ENCODE data around the gene SLC20A1. TPM values are rescaled to one million over a fixed set of nuclear protein-coding genes. Genes with fewer than 3 reads are reported as not detected.

Gene SLC20A1
- total RNA-seq, 4 donors from 2014 or later, result 9.5 to 25.4 (median 20.5) TPM

- TF ChIP-seq POLR2A (IDR thresholded peaks at IDR 0.05) (no peak), CTCF (IDR thresholded peaks at IDR 0.05) (no peak), POLR2AphosphoS5 (IDR thresholded peaks at IDR 0.05) (no peak), EP300 (IDR thresholded peaks at IDR 0.05) (no peak)
- Histone ChIP-seq H3K9me3 (no peaks in the 10 kb centered on the region), H3K27ac (peak overlapping the region in 2 of 4 donors; percentile 73 to 76), H3K4me1 (peaks cover 0 to 18% (median 6%) of the 10 kb centered on the region in 3 donors), H3K36me3 (no peaks in the 10 kb centered on the region), H3K27me3 (peaks cover 3% of the 10 kb centered on the region), H3K4me3 (no peak overlapping the region)
- no peak for ATAC-seq
- WGBS, 2 donors (ENCODE audit: low coverage in 1 of 2), result 70 to 80% methylated on average over 3 to 7 of the region's 7 CpGs
Measured at GRCh38 chr2:112625474-112626114, 20.1 kb upstream of the SLC20A1 start.

GRCh38 chr2:112626604-112627059, 19.1 kb upstream of the SLC20A1 start:
- Histone ChIP-seq H3K9me3 (no peaks in the 10 kb centered on the region), H3K4me3 (peak overlapping the region in 1 of 2 donors; percentile 15), H3K4me1 (peaks cover 0 to 18% (median 6%) of the 10 kb centered on the region in 3 donors), H3K27me3 (peaks cover 3% of the 10 kb centered on the region), H3K36me3 (no peaks in the 10 kb centered on the region), H3K27ac (peak overlapping the region in 3 of 4 donors; percentile 63 to 76 (median 73))
- TF ChIP-seq POLR2AphosphoS5 (IDR thresholded peaks at IDR 0.05), result no peak
- no peak for TF ChIP-seq POLR2A (IDR thresholded peaks at IDR 0.05)
- peak; percentile 57 to 89 (median 70) for TF ChIP-seq CTCF (IDR thresholded peaks at IDR 0.05)
- TF ChIP-seq EP300 (IDR thresholded peaks at IDR 0.05), result no peak
- 14% methylated on average over 5 of the region's 7 CpGs; no CpG with 5 or more reads in 1 of the 2 donors for WGBS, 2 donors (ENCODE audit: low coverage in 1 of 2)
- ATAC-seq, result peak; percentile 38

GRCh38 chr2:112627060-112628040, 18.4 kb upstream of the SLC20A1 start:
- TF ChIP-seq POLR2AphosphoS5 (IDR thresholded peaks at IDR 0.05), result peak; percentile 30
- TF ChIP-seq CTCF (IDR thresholded peaks at IDR 0.05), result no peak
- Histone ChIP-seq H3K27me3 (peaks cover 3% of the 10 kb centered on the region), H3K9me3 (no peaks in the 10 kb centered on the region), H3K4me1 (peaks cover 0 to 18% (median 6%) of the 10 kb centered on the region in 3 donors), H3K4me3 (no peak overlapping the region), H3K36me3 (no peaks in the 10 kb centered on the region), H3K27ac (peak overlapping the region in 3 of 4 donors; percentile 63 to 76 (median 73))
- ATAC-seq, result peak; percentile 92
- WGBS, 2 donors (ENCODE audit: low coverage in 1 of 2), result 37 to 48% methylated on average over 4 to 9 of the region's 10 CpGs

DNA sequence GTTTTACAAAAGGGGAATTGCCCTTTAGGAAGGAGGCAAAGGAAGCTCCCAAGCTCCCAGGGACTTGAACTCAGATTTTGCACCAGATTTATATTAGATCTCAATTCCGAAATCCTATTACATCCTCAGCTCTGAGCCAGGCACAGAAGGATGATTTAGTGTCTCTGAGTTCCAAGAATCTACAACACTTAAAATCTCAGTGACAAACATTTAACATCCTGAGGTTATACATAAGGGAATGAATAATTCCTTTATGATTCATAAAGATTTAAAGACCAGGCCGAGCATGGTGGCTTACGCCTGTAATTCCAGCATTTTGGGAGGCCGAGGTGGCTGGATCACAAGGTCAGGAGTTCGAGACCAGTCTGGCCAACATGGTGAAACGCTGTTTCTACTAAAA, 16.5 kb upstream of the SLC20A1 start:
- Histone ChIP-seq H3K27me3 (peaks cover 3% of the 10 kb centered on the region), H3K27ac (no peak overlapping the region), H3K4me1 (peaks cover 0 to 18% (median 6%) of the 10 kb centered on the region in 3 donors), H3K9me3 (no peaks in the 10 kb centered on the region), H3K4me3 (no peak overlapping the region), H3K36me3 (no peaks in the 10 kb centered on the region)
- WGBS, 2 donors (ENCODE audit: low coverage in 1 of 2), result 89 to 90% methylated on average over 5 to 6 of the region's 6 CpGs
- no peak for ATAC-seq
- TF ChIP-seq POLR2A (IDR thresholded peaks at IDR 0.05) (no peak), CTCF (IDR thresholded peaks at IDR 0.05) (no peak), EP300 (IDR thresholded peaks at IDR 0.05) (no peak), POLR2AphosphoS5 (IDR thresholded peaks at IDR 0.05) (no peak)

Measured in gastroesophageal sphincter (tissue), 4 donors.